Endothelial cell of umbilical vein (primary cell): ENCODE data around the gene TBC1D10B. TPM values are rescaled to one million over a fixed set of nuclear protein-coding genes. Genes with fewer than 3 reads are reported as not detected.

Experiments used
- BruUV-seq: library from RNA; stranded (reverse); fragments of 400-500 nt; replicated peaks from 2 replicates; lab custom pipeline; 2021; lab: Mats Ljungman, UMichigan
- CTCF ChIA-PET: fragments of 300-600, 350-600 bp; sonication (Branson Sonifier 250); formaldehyde crosslinking; loops from one replicate; lab custom pipeline; 2021; ENCODE audit warnings: antibody characterized with exemption, inconsistent platforms; lab: Charles Lee
- POLR2A ChIA-PET: fragments of 300-600, 350-600 bp; sonication (Branson Sonifier 250); formaldehyde crosslinking; loops from one replicate; lab custom pipeline; 2021; ENCODE audit warnings: antibody characterized with exemption, inconsistent platforms; lab: Charles Lee
- DNase-seq: peaks from one replicate; pipeline ENCODE4 v3.0.0-alpha.2; 2011; ENCODE audit warnings: low read depth, low spot score
- FAIRE-seq: peaks from 2 replicates; lab custom pipeline; 2011; peaks lifted over from hg19 to GRCh38; lab: Jason Lieb, UNC
- H2AFZ ChIP-seq: 2 replicates; pipeline ENCODE4 v1.6.0; 2012; ENCODE audit warnings: low read depth, low read length, control low read depth, inconsistent platforms
- H3K27ac ChIP-seq: 2 replicates; pipeline ENCODE4 v1.5.1; 2011; ENCODE audit warnings: low read depth, mild to moderate bottlenecking, control low read depth, low read length, moderate library complexity; ENCODE audit not compliant: insufficient read depth
- H3K27me3 ChIP-seq, 2 experiments: 2 replicates each; pipeline versions ENCODE4 v1.6.0 to v1.6.1; 2011; ENCODE audit warnings: low read length in 2 of 2, mixed read lengths in 1 of 2; ENCODE audit not compliant: control insufficient read depth in 2 of 2, insufficient read depth in 2 of 2
- H3K36me3 ChIP-seq, 2 experiments: 2 replicates in 1 of 2; 3 replicates in 1 of 2; pipeline ENCODE4 v1.5.1; 2011; ENCODE audit warnings: low read length in 2 of 2, mild to moderate bottlenecking in 1 of 2, moderate library complexity in 1 of 2; ENCODE audit not compliant: control insufficient read depth in 2 of 2, insufficient read depth in 2 of 2; ENCODE audit errors: extremely low read depth in 1 of 2
- H3K4me1 ChIP-seq: 3 replicates; pipeline ENCODE4 v1.5.1; 2011; ENCODE audit warnings: mild to moderate bottlenecking, low read length; ENCODE audit not compliant: control insufficient read depth, insufficient read depth; ENCODE audit errors: extremely low read depth
- H3K4me2 ChIP-seq: 2 replicates; pipeline ENCODE4 v1.6.1; 2011; ENCODE audit warnings: low read length, control low read depth, mixed read lengths; ENCODE audit not compliant: insufficient read depth
- H3K4me3 ChIP-seq, 3 experiments: fragments of 200-600 bp in 1 of 3; sonication (generic), shearing (Covaris generic) in 1 of 3; replicated peaks in 1 of 3; 2 replicates each; pipeline ENCODE4 v1.5.1; 2011 to 2016; ENCODE audit warnings: control low read depth in 3 of 3, low read length in 3 of 3, mild to moderate bottlenecking in 2 of 3, inconsistent platforms in 1 of 3, low read depth in 1 of 3, moderate library complexity in 1 of 3; ENCODE audit not compliant: insufficient read depth in 1 of 3
- H3K79me2 ChIP-seq: 2 replicates; pipeline ENCODE4 v1.6.0; 2012; ENCODE audit warnings: low read length, inconsistent platforms; ENCODE audit not compliant: control insufficient read depth, insufficient read depth
- H3K9ac ChIP-seq: replicated peaks from 2 replicates; pipeline ENCODE3; 2011; ENCODE audit warnings: low read length, control low read depth; ENCODE audit not compliant: insufficient read depth; ENCODE audit errors: extremely low read depth
- H3K9me1 ChIP-seq: replicated peaks from 3 replicates; pipeline ENCODE4 v1.6.0; 2011; ENCODE audit warnings: mild to moderate bottlenecking, low read length; ENCODE audit not compliant: control insufficient read depth, insufficient read depth; ENCODE audit errors: extremely low read depth
- H3K9me3 ChIP-seq: replicated peaks from 2 replicates; pipeline ENCODE4 v1.5.1; 2012; ENCODE audit warnings: low read length, inconsistent platforms; ENCODE audit not compliant: control insufficient read depth, insufficient read depth
- H4K20me1 ChIP-seq: replicated peaks from 2 replicates; pipeline ENCODE3; 2011; ENCODE audit warnings: mild to moderate bottlenecking, low read length; ENCODE audit not compliant: control insufficient read depth, insufficient read depth; ENCODE audit errors: extremely low read depth
- FOS ChIP-seq: IDR thresholded peaks from 2 replicates; pipeline ENCODE4 v1.6.1; 2011; ENCODE audit warnings: mild to moderate bottlenecking, low read length, moderate library complexity, borderline replicate concordance; ENCODE audit not compliant: insufficient read depth
- POLR2AphosphoS5 ChIP-seq: IDR thresholded peaks from 2 replicates; pipeline ENCODE4 v1.6.1; 2012; ENCODE audit warnings: low read depth, mild to moderate bottlenecking, control low read depth, low read length, moderate library complexity; ENCODE audit not compliant: insufficient read depth
- dilution Hi-C: fragments of 300-500 bp; cut with MboI; formaldehyde crosslinking; loops from one replicate; pipeline ENCODE4 v1.15.0; 2019; ENCODE audit warnings: low sequenced_read_pairs; ENCODE audit not compliant: extremely low pct_ligation_motif_present
- intact Hi-C: fragments of 100-400 bp; cut with micrococcal nuclease; formaldehyde crosslinking; loops from one replicate; pipeline ENCODE4 v1.10.0; 2022
- polyA plus RNA-seq, 4 experiments: library from polyadenylated mRNA; depleted of rRNA in 3 of 4; stranded (reverse) in 3 of 4; unstranded in 1 of 4; fragments of >200 nt; gene quantifications; 2 replicates each; pipeline versions ENCODE4 v1.2.1 to v1.2.3, GENCODE V29; 2011 to 2012; ENCODE audit warnings: missing spikeins in 1 of 4
- total RNA-seq: library from RNA; stranded (reverse); gene quantifications from 2 replicates; pipeline ENCODE4 v1.2.3, GENCODE V29; 2021
- TF ChIP-seq, protein P1 (sequence below), 2 donors: IDR thresholded peaks; 1 replicate in 1 of 2; 2 replicates in 1 of 2; pipeline ENCODE4 v1.5.1; 2011; ENCODE audit warnings: low read length in 2 of 2, mild to moderate bottlenecking in 2 of 2, moderate library complexity in 2 of 2, control low read depth in 1 of 2, inconsistent platforms in 1 of 2, low read depth in 1 of 2; ENCODE audit not compliant: insufficient read depth in 1 of 2; ENCODE audit errors: extremely low read depth in 1 of 2

Gene TBC1D10B
- total and polyA plus RNA-seq, 2 donors (not counting 3 experiments of a cell fraction or from before 2014, with no cell fraction given), result 37.0 to 63.0 TPM

DNA sequence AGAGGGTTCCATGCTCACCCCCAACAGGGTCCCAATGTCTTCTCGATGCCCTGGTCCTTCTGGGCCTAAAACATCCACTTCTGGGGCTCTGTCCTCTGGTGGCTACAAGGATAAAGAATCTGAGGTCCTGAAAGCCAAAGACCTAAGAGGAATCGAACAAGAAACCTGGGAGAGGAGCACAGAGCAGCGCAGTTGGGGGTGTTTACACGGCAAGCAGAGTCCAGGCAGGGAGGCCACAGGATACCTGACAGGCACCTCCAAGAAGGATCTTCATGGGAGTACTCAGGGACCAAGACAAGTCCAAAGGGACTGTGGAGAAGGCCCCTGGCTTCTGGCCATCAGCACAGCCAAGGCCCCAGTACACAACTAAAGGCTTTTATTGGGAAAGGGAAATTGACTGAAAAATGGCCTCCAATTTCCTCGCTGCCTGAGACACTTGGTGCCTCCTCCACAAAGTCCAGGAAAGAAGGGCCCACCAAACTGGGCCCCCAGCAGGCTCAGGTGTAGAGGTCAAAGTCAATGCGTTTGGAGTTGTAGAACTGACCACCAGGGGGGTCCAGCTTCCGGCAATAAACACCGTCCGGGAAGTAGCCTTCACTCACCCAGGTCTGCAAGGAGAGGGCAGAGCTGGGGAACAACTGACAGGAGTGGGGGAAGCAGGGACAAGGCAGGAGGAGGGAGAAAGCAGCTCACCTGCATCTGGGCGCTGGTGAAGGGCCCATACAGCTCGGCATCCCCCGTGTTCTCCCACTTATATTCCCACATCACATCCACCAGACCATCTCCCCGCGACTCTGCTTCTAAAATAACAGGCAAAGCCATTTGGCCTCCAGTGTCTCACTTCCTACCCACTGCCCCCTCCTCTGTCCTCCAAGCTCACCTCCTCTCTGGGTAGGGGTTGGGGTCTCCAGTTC, 17.5 kb downstream of the TBC1D10B start:
- DNase-seq (no peak), FAIRE-seq (peak; percentile 35)
- BruUV-seq, result no TSS peak
- POLR2A ChIA-PET, result no interaction called here
- dilution Hi-C loops (no loop called here), intact Hi-C loops (no loop called here)
- Histone ChIP-seq H3K9me3 (no peaks in the 10 kb centered on the region), H3K4me1 (peaks cover 32% of the 10 kb centered on the region), H3K79me2 (peaks cover 19% of the 10 kb centered on the region), H3K9ac (no peak overlapping the region), H4K20me1 (no peaks in the 10 kb centered on the region), H3K4me3 (no peak overlapping the region), H3K36me3 (peaks cover 6 to 18% of the 10 kb centered on the region in 2 experiments), H3K27me3 (no peaks in the 10 kb centered on the region), H3K27ac (peak overlapping the region; percentile 54), H2AFZ (no peak overlapping the region), H3K4me2 (no peak overlapping the region), H3K9me1 (no peaks in the 10 kb centered on the region)
- CTCF ChIA-PET, result interaction anchor here (0.6 to 1.0 kb wide), 2 partner anchors 55 to 56 kb away, joined by 3 read pairs; no protein-coding TSS in a partner anchor
- TF ChIP-seq FOS (no peak), POLR2AphosphoS5 (no peak)
- TF ChIP-seq, protein P1, sequence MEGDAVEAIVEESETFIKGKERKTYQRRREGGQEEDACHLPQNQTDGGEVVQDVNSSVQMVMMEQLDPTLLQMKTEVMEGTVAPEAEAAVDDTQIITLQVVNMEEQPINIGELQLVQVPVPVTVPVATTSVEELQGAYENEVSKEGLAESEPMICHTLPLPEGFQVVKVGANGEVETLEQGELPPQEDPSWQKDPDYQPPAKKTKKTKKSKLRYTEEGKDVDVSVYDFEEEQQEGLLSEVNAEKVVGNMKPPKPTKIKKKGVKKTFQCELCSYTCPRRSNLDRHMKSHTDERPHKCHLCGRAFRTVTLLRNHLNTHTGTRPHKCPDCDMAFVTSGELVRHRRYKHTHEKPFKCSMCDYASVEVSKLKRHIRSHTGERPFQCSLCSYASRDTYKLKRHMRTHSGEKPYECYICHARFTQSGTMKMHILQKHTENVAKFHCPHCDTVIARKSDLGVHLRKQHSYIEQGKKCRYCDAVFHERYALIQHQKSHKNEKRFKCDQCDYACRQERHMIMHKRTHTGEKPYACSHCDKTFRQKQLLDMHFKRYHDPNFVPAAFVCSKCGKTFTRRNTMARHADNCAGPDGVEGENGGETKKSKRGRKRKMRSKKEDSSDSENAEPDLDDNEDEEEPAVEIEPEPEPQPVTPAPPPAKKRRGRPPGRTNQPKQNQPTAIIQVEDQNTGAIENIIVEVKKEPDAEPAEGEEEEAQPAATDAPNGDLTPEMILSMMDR (IDR thresholded peaks at IDR 0.05; ENCODE audit: extremely low read depth in 1 of 2, insufficient read depth in 1 of 2, low read depth in 1 of 2, low read length in 2 of 2), result peak; percentile 17 to 31
